Measurements from ENCODE around the gene LMBR1L.
A peak's percentile ranks its signal among the peaks of the same experiment; 100 is the strongest.

LMBR1L gene

DNA sequence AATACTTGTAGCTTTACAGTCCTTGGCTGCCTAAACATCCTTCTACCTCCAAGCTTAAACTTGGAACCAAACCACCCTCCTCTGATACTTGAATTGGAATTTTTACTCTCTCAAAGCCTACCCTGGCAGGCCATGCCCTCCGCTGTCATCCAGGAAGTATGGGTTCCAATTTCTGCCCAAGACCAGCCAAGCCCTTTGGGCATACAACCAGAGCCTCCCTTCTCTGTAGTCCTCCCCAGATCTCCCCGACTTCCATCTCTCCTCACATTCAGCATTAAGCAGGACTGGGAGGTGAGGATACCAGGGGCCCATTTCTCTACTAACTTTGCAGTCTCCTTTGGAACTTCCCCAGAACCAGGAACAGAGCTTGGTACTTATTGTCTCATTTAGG, 15.7 kb downstream of the LMBR1L start:
- POLR2A ChIA-PET, result interaction anchor here (1.0 to 4.8 kb wide), 3 partner anchors 16 to 36 kb away, joined by 3 to 28 read pairs (median 12); partner anchors contain the start of genes LMBR1L, RHEBL1 and TUBA1B
- TF ChIP-seq HOXA7 (CRISPR knock-in tag; IDR thresholded peaks at IDR 0.05; ENCODE audit: borderline replicate concordance) (no peak), ZNF341 (tag by site-specific recombination; IDR thresholded peaks at IDR 0.05; ENCODE audit: low read depth) (no peak), SCRT1 (tag by site-specific recombination; IDR thresholded peaks at IDR 0.05; ENCODE audit: borderline replicate concordance) (no peak)
- no peak overlapping the region for H3K27ac ChIP-seq (ENCODE audit: extremely low read depth, low read depth, low read length)
- no peaks in the 10 kb centered on the region for H3K9me3 ChIP-seq (ENCODE audit: control insufficient read depth, insufficient read depth, low read depth, low read length)
- H3K4me1 ChIP-seq (ENCODE audit: control insufficient read depth, insufficient read depth, low read length), result no peaks in the 10 kb centered on the region
- CTCF ChIA-PET, result interaction anchor here (0.6 to 5.0 kb wide), 10 partner anchors 9 to 169 kb away, joined by 3 to 74 read pairs (median 4); no protein-coding TSS in a partner anchor
- H3K4me3 ChIP-seq (ENCODE audit: low read depth, low read length), result no peak overlapping the region
- H3K36me3 ChIP-seq (ENCODE audit: control insufficient read depth in 2 of 2, insufficient read depth in 1 of 2, low read length in 2 of 2), result peaks cover 9 to 44% of the 10 kb centered on the region in 2 experiments; a peak in 2 of 3 replicates

DNA sequence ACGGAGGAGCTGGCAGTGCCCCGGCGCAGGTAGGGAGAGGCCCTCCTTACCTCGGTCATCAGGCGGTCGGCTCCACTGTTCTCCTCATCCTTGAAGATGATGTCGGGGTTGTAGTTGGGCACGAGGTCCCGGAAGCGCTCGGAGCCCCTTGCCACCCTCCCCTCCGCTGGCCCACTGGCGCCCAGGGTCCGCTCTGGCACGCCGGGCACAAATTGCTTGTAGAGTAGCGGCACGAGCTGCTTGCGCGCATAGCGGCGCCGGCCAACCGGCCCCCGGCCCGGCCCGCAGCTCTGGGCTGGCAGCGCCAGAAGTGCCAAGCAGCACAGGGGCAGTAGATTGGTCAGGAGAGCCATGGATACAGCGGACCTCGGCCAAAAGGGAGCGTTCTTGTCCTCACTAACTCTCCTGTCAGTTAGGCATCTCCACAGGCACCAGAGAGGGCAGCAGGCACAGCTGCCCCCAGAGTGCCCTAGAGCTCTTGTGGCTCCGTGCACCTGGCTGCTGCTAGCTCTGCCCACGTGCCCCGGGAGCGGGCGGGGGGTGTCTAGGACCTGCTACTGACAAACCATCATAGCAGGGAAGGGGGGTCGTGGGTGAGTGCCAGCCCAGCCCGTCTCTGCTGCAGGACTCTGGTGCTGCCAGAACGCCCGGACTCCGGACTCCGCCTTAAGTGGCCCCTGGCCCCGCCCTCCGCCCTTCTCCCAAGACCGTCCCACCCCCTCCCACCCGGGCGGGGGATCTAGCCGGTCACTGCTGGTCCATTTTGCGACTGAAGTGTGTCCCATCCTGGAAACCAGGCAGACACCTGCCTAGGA, 16.3 kb downstream of the LMBR1L start, which contains the start of gene DHH:
Gene DHH, minus strand, starts transcription at position 642 of the 815 bp plus-strand sequence. Its CDS starts 289 bp downstream, at position 353.
- ChIA-PET CTCF (interaction anchor here (0.6 to 5.0 kb wide), 11 partner anchors 8 to 170 kb away, joined by 3 to 74 read pairs (median 3); partner anchors contain the start of gene TUBA1B), POLR2A (interaction anchor here (1.0 to 4.8 kb wide), 3 partner anchors 16 to 36 kb away, joined by 3 to 28 read pairs (median 12); partner anchors contain the start of genes LMBR1L, RHEBL1 and TUBA1B)
- H3K9me3 ChIP-seq (ENCODE audit: control insufficient read depth, insufficient read depth, low read depth, low read length), result no peaks in the 10 kb centered on the region
- no peaks in the 10 kb centered on the region for H3K4me1 ChIP-seq (ENCODE audit: control insufficient read depth, insufficient read depth, low read length)
- H3K27ac ChIP-seq (ENCODE audit: extremely low read depth, low read depth, low read length), result no peak within 1 kb of the TSS
- peaks cover 5 to 38% of the 10 kb centered on the region in 2 experiments; a peak in 2 of 3 replicates for H3K36me3 ChIP-seq (ENCODE audit: control insufficient read depth in 2 of 2, insufficient read depth in 1 of 2, low read length in 2 of 2)
- no peak within 1 kb of the TSS for H3K4me3 ChIP-seq (ENCODE audit: low read depth, low read length)
- TF ChIP-seq ZNF341 (tag by site-specific recombination; IDR thresholded peaks at IDR 0.05; ENCODE audit: low read depth) (peak; percentile 57), KLF1 (tag by site-specific recombination; IDR thresholded peaks at IDR 0.05) (peak; percentile 68), ZNF548 (tag by site-specific recombination; IDR thresholded peaks at IDR 0.05) (no peak)
- TF ChIP-seq, protein P1, sequence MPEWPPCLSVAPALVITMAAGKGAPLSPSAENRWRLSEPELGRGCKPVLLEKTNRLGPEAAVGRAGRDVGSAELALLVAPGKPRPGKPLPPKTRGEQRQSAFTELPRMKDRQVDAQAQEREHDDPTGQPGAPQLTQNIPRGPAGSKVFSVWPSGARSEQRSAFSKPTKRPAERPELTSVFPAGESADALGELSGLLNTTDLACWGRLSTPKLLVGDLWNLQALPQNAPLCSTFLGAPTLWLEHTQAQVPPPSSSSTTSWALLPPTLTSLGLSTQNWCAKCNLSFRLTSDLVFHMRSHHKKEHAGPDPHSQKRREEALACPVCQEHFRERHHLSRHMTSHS (tag by site-specific recombination; IDR thresholded peaks at IDR 0.05), result no peak

DNA sequence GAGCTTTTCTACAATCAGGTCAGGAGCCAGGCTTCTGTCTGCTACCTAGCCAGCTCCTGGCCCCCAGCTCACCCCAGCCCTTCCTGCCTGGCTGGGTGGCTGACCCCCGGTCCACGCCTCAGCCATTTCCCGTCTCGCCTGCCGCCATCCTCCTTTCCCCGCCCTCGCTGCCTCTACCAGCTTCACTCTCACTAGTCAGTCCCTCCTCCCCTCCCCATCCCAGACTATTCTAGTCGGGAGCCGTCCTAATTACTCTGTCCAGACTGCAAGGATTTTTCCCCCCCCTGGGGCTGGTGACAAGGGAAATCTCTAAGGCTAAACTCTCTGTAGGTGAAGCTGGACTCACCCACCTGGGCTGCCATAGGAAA, 16.9 kb downstream of the LMBR1L start:
- TF ChIP-seq BCL11A (tag by site-specific recombination; IDR thresholded peaks at IDR 0.05; ENCODE audit: low read depth) (no peak), ZNF658 (tag by site-specific recombination; IDR thresholded peaks at IDR 0.05) (no peak), KLF10 (tag by site-specific recombination; IDR thresholded peaks at IDR 0.05) (no peak), ZNF350 (tag by site-specific recombination; IDR thresholded peaks at IDR 0.05) (no peak), MYNN (tag by site-specific recombination; IDR thresholded peaks at IDR 0.05; ENCODE audit: borderline replicate concordance) (no peak), ZNF132 (tag by site-specific recombination; IDR thresholded peaks at IDR 0.05; ENCODE audit: borderline replicate concordance) (no peak), ZFP37 (tag by site-specific recombination; IDR thresholded peaks at IDR 0.05) (no peak), SP3 (tag by site-specific recombination; IDR thresholded peaks at IDR 0.05) (no peak)
- TF ChIP-seq, protein P2, sequence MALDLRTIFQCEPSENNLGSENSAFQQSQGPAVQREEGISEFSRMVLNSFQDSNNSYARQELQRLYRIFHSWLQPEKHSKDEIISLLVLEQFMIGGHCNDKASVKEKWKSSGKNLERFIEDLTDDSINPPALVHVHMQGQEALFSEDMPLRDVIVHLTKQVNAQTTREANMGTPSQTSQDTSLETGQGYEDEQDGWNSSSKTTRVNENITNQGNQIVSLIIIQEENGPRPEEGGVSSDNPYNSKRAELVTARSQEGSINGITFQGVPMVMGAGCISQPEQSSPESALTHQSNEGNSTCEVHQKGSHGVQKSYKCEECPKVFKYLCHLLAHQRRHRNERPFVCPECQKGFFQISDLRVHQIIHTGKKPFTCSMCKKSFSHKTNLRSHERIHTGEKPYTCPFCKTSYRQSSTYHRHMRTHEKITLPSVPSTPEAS (tag by site-specific recombination; IDR thresholded peaks at IDR 0.05), result no peak
- TF ChIP-seq, protein P3, sequence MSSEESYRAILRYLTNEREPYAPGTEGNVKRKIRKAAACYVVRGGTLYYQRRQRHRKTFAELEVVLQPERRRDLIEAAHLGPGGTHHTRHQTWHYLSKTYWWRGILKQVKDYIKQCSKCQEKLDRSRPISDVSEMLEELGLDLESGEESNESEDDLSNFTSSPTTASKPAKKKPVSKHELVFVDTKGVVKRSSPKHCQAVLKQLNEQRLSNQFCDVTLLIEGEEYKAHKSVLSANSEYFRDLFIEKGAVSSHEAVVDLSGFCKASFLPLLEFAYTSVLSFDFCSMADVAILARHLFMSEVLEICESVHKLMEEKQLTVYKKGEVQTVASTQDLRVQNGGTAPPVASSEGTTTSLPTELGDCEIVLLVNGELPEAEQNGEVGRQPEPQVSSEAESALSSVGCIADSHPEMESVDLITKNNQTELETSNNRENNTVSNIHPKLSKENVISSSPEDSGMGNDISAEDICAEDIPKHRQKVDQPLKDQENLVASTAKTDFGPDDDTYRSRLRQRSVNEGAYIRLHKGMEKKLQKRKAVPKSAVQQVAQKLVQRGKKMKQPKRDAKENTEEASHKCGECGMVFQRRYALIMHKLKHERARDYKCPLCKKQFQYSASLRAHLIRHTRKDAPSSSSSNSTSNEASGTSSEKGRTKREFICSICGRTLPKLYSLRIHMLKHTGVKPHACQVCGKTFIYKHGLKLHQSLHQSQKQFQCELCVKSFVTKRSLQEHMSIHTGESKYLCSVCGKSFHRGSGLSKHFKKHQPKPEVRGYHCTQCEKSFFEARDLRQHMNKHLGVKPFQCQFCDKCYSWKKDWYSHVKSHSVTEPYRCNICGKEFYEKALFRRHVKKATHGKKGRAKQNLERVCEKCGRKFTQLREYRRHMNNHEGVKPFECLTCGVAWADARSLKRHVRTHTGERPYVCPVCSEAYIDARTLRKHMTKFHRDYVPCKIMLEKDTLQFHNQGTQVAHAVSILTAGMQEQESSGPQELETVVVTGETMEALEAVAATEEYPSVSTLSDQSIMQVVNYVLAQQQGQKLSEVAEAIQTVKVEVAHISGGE (tag by site-specific recombination; conservative IDR thresholded peaks at IDR 0.05; ENCODE audit: low read depth), result no peak
- TF ChIP-seq, protein P4, sequence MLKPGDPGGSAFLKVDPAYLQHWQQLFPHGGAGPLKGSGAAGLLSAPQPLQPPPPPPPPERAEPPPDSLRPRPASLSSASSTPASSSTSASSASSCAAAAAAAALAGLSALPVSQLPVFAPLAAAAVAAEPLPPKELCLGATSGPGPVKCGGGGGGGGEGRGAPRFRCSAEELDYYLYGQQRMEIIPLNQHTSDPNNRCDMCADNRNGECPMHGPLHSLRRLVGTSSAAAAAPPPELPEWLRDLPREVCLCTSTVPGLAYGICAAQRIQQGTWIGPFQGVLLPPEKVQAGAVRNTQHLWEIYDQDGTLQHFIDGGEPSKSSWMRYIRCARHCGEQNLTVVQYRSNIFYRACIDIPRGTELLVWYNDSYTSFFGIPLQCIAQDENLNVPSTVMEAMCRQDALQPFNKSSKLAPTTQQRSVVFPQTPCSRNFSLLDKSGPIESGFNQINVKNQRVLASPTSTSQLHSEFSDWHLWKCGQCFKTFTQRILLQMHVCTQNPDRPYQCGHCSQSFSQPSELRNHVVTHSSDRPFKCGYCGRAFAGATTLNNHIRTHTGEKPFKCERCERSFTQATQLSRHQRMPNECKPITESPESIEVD (tag by site-specific recombination; IDR thresholded peaks at IDR 0.05), result no peak
- TF ChIP-seq, protein P1 (tag by site-specific recombination; IDR thresholded peaks at IDR 0.05), result no peak
- Histone ChIP-seq H3K4me3 (ENCODE audit: low read depth, low read length) (no peak overlapping the region), H3K36me3 (ENCODE audit: control insufficient read depth in 2 of 2, insufficient read depth in 1 of 2, low read length in 2 of 2) (peaks cover 3 to 33% of the 10 kb centered on the region in 2 experiments; a peak in 2 of 3 replicates), H3K4me1 (ENCODE audit: control insufficient read depth, insufficient read depth, low read length) (no peaks in the 10 kb centered on the region), H3K27ac (ENCODE audit: extremely low read depth, low read depth, low read length) (no peak overlapping the region), H3K9me3 (ENCODE audit: control insufficient read depth, insufficient read depth, low read depth, low read length) (no peaks in the 10 kb centered on the region)
- ChIA-PET CTCF (interaction anchor here (0.6 to 5.0 kb wide), 7 partner anchors 10 to 98 kb away, joined by 3 to 74 read pairs (median 7); partner anchors contain the start of gene TUBA1B), POLR2A (interaction anchor here (0.5 to 4.8 kb wide), 3 partner anchors 17 to 420 kb away, joined by 3 to 28 read pairs (median 12); partner anchors contain the start of genes LMBR1L and TUBA1B)
